PC-3 (cell line): ENCODE data around the gene LMAN2. TPM values are rescaled to one million over a fixed set of nuclear protein-coding genes. Genes with fewer than 3 reads are reported as not detected.

Experiments
- total RNA-seq: library from RNA; depleted of rRNA; stranded (reverse); fragments of >200 nt; gene quantifications from 2 replicates; pipeline ENCODE4 v1.2.3, GENCODE V29; 2014; rRNA removed

Gene LMAN2
- total RNA-seq, 1 experiment from 2014 or later: 310 TPM

Other genes with a start within 250 kb of the LMAN2 start
- gene NSD1, start 217.9 kb downstream of the LMAN2 start, total RNA-seq: 48.9 and 70.5 TPM in 2 replicates
- 40.3 and 41.1 TPM in 2 replicates for gene RAB24, start 47.9 kb downstream of the LMAN2 start, total RNA-seq
- gene PRELID1, start 47.9 kb downstream of the LMAN2 start, total RNA-seq: 496 and 505 TPM in 2 replicates
- 45.7 and 55.1 TPM in 2 replicates for gene MXD3, start 39.8 kb downstream of the LMAN2 start, total RNA-seq
- gene RGS14, start 6.3 kb upstream of the LMAN2 start, total RNA-seq: 32.3 TPM in 2 replicates
- gene SLC34A1, start 32.8 kb upstream of the LMAN2 start, total RNA-seq: 0.07 and 0.12 TPM in 2 replicates
- not detected in 2 replicates for gene PFN3, start 49.0 kb upstream of the LMAN2 start, total RNA-seq
- gene F12, start 57.9 kb upstream of the LMAN2 start, total RNA-seq: 31.0 and 36.8 TPM in 2 replicates
- 69.9 and 88.8 TPM in 2 replicates for gene GRK6, start 75.0 kb upstream of the LMAN2 start, total RNA-seq
- 40.6 and 47.2 TPM in 2 replicates for gene PRR7, start 95.1 kb upstream of the LMAN2 start, total RNA-seq
- gene DBN1, start 122.0 kb upstream of the LMAN2 start, total RNA-seq: 127 and 207 TPM in 2 replicates
- gene PDLIM7, start 145.9 kb upstream of the LMAN2 start, total RNA-seq: 159 and 195 TPM in 2 replicates
- gene DOK3, start 158.2 kb upstream of the LMAN2 start, total RNA-seq: 6.2 and 11.7 TPM in 2 replicates
- 260 and 318 TPM in 2 replicates for gene DDX41, start 165.3 kb upstream of the LMAN2 start, total RNA-seq
- gene FAM193B, start 202.9 kb upstream of the LMAN2 start, total RNA-seq: 33.9 and 41.1 TPM in 2 replicates
- gene TMED9, start 240.5 kb upstream of the LMAN2 start, total RNA-seq: 217 and 261 TPM in 2 replicates
- gene B4GALT7, start 248.5 kb upstream of the LMAN2 start, total RNA-seq: 33.8 and 41.6 TPM in 2 replicates